ENCODE measurements around the gene ACAA1. TPM values are rescaled to one million over a fixed set of nuclear protein-coding genes. Genes with fewer than 3 reads are reported as not detected.

The ACAA1 gene
- total RNA-seq, 5 donors from 2014 or later (not counting 1 experiment from before 2014, with no cell fraction given) = 70.7 to 97.1 (median 90.8) TPM

- ATAC-seq (replicated peaks in 1 of 4) (no peak), DNase-seq (no peak)
- Histone ChIP-seq H3K4me1 (ENCODE audit: control insufficient read depth in 1 of 2, extremely low read depth in 1 of 2, insufficient read depth in 2 of 2, low read length in 2 of 2) (peaks cover 12 to 33% of the 10 kb centered on the region in 2 experiments), H3K27ac (ENCODE audit: low read length) (no peak overlapping the region), H3K4me3 (ENCODE audit: control insufficient read depth in 1 of 2, extremely low read depth in 1 of 2, low read length in 1 of 2) (no peak overlapping the region), H3K9me3 (peaks cover 6% of the 10 kb centered on the region), H3K27me3 (replicated peaks in 1 of 2; ENCODE audit: control insufficient read depth in 2 of 2, extremely low read depth in 1 of 2, insufficient read depth in 2 of 2, low read length in 1 of 2) (no peaks in the 10 kb centered on the region), H3K36me3 (ENCODE audit: control insufficient read depth in 2 of 2, extremely low read depth in 1 of 2, insufficient read depth in 1 of 2, low read length in 1 of 2) (peaks cover 4 to 22% of the 10 kb centered on the region in 2 donors)
- no peaks in the 10 kb centered on the region for H3K27me3 Mint-ChIP-seq
- peaks cover 16% of the 10 kb centered on the region for H3K36me3 Mint-ChIP-seq
- CTCF ChIA-PET = no interaction called here
- WGBS (ENCODE audit: insufficient coverage) = 80% methylated on average over 1 of the region's 1 CpG
- POLR2A ChIA-PET = no interaction called here
- no peak overlapping the region for H3K27ac Mint-ChIP-seq
- H3K4me3 Mint-ChIP-seq = no peak overlapping the region
- peaks cover 0 to 20% (median 11%) of the 10 kb centered on the region in 3 donors for H3K9me3 Mint-ChIP-seq
- peaks cover 31 to 41% (median 32%) of the 10 kb centered on the region in 3 donors for H3K4me1 Mint-ChIP-seq
These were observed 6.0 kb upstream of the ACAA1 start for GRCh38 chr3:38142959-38143358.

DNA sequence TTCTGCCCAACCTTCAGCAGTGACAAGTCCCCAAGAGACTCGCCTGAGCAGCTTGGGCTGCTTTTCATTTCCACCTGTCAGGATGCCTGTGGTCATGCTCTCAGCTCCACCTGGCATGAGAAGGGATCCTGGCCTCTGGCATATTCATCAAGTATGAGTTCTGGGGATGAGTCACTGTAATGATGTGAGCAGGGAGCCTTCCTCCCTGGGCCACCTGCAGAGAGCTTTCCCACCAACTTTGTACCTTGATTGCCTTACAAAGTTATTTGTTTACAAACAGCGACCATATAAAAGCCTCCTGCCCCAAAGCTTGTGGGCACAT lies 5.0 kb upstream of the ACAA1 start:
- no peaks in the 10 kb centered on the region for H3K27me3 Mint-ChIP-seq
- Histone ChIP-seq H3K27me3 (replicated peaks in 1 of 2; ENCODE audit: control insufficient read depth in 2 of 2, extremely low read depth in 1 of 2, insufficient read depth in 2 of 2, low read length in 1 of 2) (no peaks in the 10 kb centered on the region), H3K36me3 (ENCODE audit: control insufficient read depth in 2 of 2, extremely low read depth in 1 of 2, insufficient read depth in 1 of 2, low read length in 1 of 2) (peaks cover 4 to 22% of the 10 kb centered on the region in 2 donors), H3K9me3 (peaks cover 5% of the 10 kb centered on the region), H3K27ac (ENCODE audit: low read length) (no peak overlapping the region), H3K4me1 (ENCODE audit: control insufficient read depth in 1 of 2, extremely low read depth in 1 of 2, insufficient read depth in 2 of 2, low read length in 2 of 2) (peaks cover 16 to 41% of the 10 kb centered on the region in 2 experiments), H3K4me3 (ENCODE audit: control insufficient read depth in 1 of 2, extremely low read depth in 1 of 2, low read length in 1 of 2) (no peak overlapping the region)
- no peak overlapping the region for H3K4me3 Mint-ChIP-seq
- 93% methylated on average over 2 of the region's 2 CpGs for WGBS (ENCODE audit: insufficient coverage)
- H3K36me3 Mint-ChIP-seq = peaks cover 16% of the 10 kb centered on the region
- peaks cover 0 to 15% (median 9%) of the 10 kb centered on the region in 3 donors for H3K9me3 Mint-ChIP-seq
- peak overlapping the region in 1 of 2 donors; percentile 55 for H3K27ac Mint-ChIP-seq
- POLR2A ChIA-PET = interaction anchor here in 1 of 2 donors (0.6 to 1.1 kb wide), 2 partner anchors 16 to 145 kb away, joined by 5 to 6 read pairs; no protein-coding TSS in a partner anchor
- CTCF ChIA-PET = interaction anchor here in 1 of 2 donors (0.6 kb wide), 1 partner anchor 16 kb away, joined by 3 read pairs; no protein-coding TSS in a partner anchor
- H3K4me1 Mint-ChIP-seq = peaks cover 34 to 43% (median 37%) of the 10 kb centered on the region in 3 donors
- ATAC-seq (replicated peaks in 1 of 4) (no peak), DNase-seq (no peak)

DNA sequence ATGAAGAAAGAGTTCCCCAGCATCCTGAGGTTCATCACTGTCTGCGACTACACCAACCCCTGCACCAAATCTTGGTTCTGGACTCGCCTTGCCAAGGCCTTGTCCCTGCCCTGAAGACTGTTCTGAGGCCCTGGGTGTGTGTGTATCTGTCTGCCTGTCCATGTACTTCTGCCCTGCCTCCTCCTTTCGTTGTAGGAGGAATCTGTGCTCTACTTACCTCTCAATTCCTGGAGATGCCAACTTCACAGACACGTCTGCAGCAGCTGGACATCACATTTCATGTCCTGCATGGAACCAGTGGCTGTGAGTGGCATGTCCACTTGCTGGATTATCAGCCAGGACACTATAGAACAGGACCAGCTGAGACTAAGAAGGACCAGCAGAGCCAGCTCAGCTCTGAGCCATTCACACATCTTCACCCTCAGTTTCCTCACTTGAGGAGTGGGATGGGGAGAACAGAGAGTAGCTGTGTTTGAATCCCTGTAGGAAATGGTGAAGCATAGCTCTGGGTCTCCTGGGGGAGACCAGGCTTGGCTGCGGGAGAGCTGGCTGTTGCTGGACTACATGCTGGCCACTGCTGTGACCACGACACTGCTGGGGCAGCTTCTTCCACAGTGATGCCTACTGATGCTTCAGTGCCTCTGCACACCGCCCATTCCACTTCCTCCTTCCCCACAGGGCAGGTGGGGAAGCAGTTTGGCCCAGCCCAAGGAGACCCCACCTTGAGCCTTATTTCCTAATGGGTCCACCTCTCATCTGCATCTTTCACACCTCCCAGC lies 4.4 kb upstream of the ACAA1 start:
- H3K36me3 Mint-ChIP-seq = peaks cover 16% of the 10 kb centered on the region
- peaks cover 4 to 22% of the 10 kb centered on the region in 2 donors for H3K36me3 ChIP-seq (ENCODE audit: control insufficient read depth in 2 of 2, extremely low read depth in 1 of 2, insufficient read depth in 1 of 2, low read length in 1 of 2)
- DNase-seq (no peak), ATAC-seq (replicated peaks in 1 of 4) (no peak)
- POLR2A ChIA-PET = interaction anchor here in 1 of 2 donors (0.6 to 1.1 kb wide), 2 partner anchors 17 to 144 kb away, joined by 5 to 6 read pairs; no protein-coding TSS in a partner anchor
- H3K27me3 ChIP-seq (replicated peaks in 1 of 2; ENCODE audit: control insufficient read depth in 2 of 2, extremely low read depth in 1 of 2, insufficient read depth in 2 of 2, low read length in 1 of 2) = no peaks in the 10 kb centered on the region
- H3K9me3 Mint-ChIP-seq = peaks cover 0 to 10% (median 7%) of the 10 kb centered on the region in 3 donors
- H3K27ac ChIP-seq (ENCODE audit: low read length) = no peak overlapping the region
- peaks cover 2% of the 10 kb centered on the region for H3K9me3 ChIP-seq
- H3K4me1 ChIP-seq (ENCODE audit: control insufficient read depth in 1 of 2, extremely low read depth in 1 of 2, insufficient read depth in 2 of 2, low read length in 2 of 2) = peaks cover 16 to 43% of the 10 kb centered on the region in 2 experiments
- H3K27ac Mint-ChIP-seq = peak overlapping the region; percentile 55 to 65
- H3K4me3 ChIP-seq (ENCODE audit: control insufficient read depth in 1 of 2, extremely low read depth in 1 of 2, low read length in 1 of 2) = no peak overlapping the region
- WGBS (ENCODE audit: insufficient coverage) = 96% methylated on average over 4 of the region's 7 CpGs
- H3K27me3 Mint-ChIP-seq = no peaks in the 10 kb centered on the region
- peak overlapping the region; percentile 48 to 96 (median 89) for H3K4me3 Mint-ChIP-seq
- H3K4me1 Mint-ChIP-seq = peaks cover 35 to 43% (median 37%) of the 10 kb centered on the region in 3 donors
- CTCF ChIA-PET = no interaction called here

GRCh38 chr3:38140326-38141172 lies 3.6 kb upstream of the ACAA1 start:
- DNase-seq (no peak), ATAC-seq (replicated peaks in 1 of 4) (no peak)
- Mint-ChIP-seq H3K36me3 (peaks cover 16% of the 10 kb centered on the region), H3K4me1 (peaks cover 44 to 51% (median 45%) of the 10 kb centered on the region in 3 donors), H3K4me3 (peak overlapping the region; percentile 89 to 97 (median 96)), H3K27ac (peak overlapping the region; percentile 32 to 100), H3K9me3 (peaks cover 0 to 2% (median 2%) of the 10 kb centered on the region in 3 donors), H3K27me3 (no peaks in the 10 kb centered on the region)
- Histone ChIP-seq H3K36me3 (ENCODE audit: control insufficient read depth in 2 of 2, extremely low read depth in 1 of 2, insufficient read depth in 1 of 2, low read length in 1 of 2) (peaks cover 4 to 22% of the 10 kb centered on the region in 2 donors), H3K9me3 (no peaks in the 10 kb centered on the region), H3K27ac (ENCODE audit: low read length) (no peak overlapping the region), H3K4me3 (ENCODE audit: control insufficient read depth in 1 of 2, extremely low read depth in 1 of 2, low read length in 1 of 2) (no peak overlapping the region), H3K27me3 (replicated peaks in 1 of 2; ENCODE audit: control insufficient read depth in 2 of 2, extremely low read depth in 1 of 2, insufficient read depth in 2 of 2, low read length in 1 of 2) (no peaks in the 10 kb centered on the region), H3K4me1 (ENCODE audit: control insufficient read depth in 1 of 2, extremely low read depth in 1 of 2, insufficient read depth in 2 of 2, low read length in 2 of 2) (peaks cover 16 to 51% of the 10 kb centered on the region in 2 experiments)
- ChIA-PET CTCF (interaction anchor here (0.6 to 0.8 kb wide), 3 partner anchors 23 to 1239 kb away, joined by 3 to 5 read pairs (median 4); partner anchors contain the start of gene OXSR1 (in 1 of the 2)), POLR2A (interaction anchor here (0.5 to 1.5 kb wide), 3 partner anchors 24 to 26 kb away, joined by 4 to 7 read pairs (median 5); partner anchors contain the start of gene OXSR1 (in 1 of the 2))
- WGBS (ENCODE audit: insufficient coverage) = 99% methylated on average over 11 of the region's 13 CpGs

DNA sequence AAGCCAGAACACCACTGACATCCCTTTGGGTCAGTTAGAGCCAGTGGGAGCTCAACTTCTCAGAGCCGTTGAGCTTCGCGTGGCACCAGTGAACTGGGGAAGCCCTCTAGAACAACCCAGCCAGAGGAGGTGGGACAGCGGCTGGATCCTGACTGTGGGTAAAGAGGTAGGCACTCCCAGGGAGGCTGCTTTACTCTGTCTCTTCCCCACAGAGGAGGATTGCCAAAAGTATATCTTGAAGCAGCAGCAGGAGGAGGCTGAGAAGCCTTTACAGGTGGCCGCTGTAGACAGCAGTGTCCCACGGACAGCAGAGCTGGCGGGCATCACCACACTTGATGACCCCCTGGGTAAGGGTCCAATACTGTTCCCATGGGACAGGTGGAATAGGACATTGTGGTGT lies 2.7 kb upstream of the ACAA1 start:
- no peaks in the 10 kb centered on the region for H3K9me3 Mint-ChIP-seq
- ATAC-seq (replicated peaks in 1 of 4) (no peak), DNase-seq (no peak)
- peak overlapping the region; percentile 92 for H3K27ac ChIP-seq (ENCODE audit: low read length)
- peaks cover 52 to 59% (median 54%) of the 10 kb centered on the region in 3 donors for H3K4me1 Mint-ChIP-seq
- H3K36me3 ChIP-seq (ENCODE audit: control insufficient read depth in 2 of 2, extremely low read depth in 1 of 2, insufficient read depth in 1 of 2, low read length in 1 of 2) = peaks cover 4 to 22% of the 10 kb centered on the region in 2 donors
- H3K27me3 ChIP-seq (replicated peaks in 1 of 2; ENCODE audit: control insufficient read depth in 2 of 2, extremely low read depth in 1 of 2, insufficient read depth in 2 of 2, low read length in 1 of 2) = no peaks in the 10 kb centered on the region
- no peaks in the 10 kb centered on the region for H3K9me3 ChIP-seq
- peak overlapping the region; percentile 89 to 97 (median 96) for H3K4me3 Mint-ChIP-seq
- H3K4me3 ChIP-seq (ENCODE audit: control insufficient read depth in 1 of 2, extremely low read depth in 1 of 2, low read length in 1 of 2) = peak overlapping the region; percentile 93 to 98
- H3K36me3 Mint-ChIP-seq = peaks cover 16% of the 10 kb centered on the region
- ChIA-PET CTCF (interaction anchor here in 1 of 2 donors (0.8 kb wide), 1 partner anchor 25 kb away, joined by 4 read pairs; the partner anchor contains the start of gene OXSR1), POLR2A (interaction anchor here in 1 of 2 donors (1.5 kb wide), 1 partner anchor 25 kb away, joined by 7 read pairs; the partner anchor contains the start of gene OXSR1)
- no peaks in the 10 kb centered on the region for H3K27me3 Mint-ChIP-seq
- peak overlapping the region; percentile 99 to 100 for H3K27ac Mint-ChIP-seq
- peaks cover 16 to 59% of the 10 kb centered on the region in 2 experiments for H3K4me1 ChIP-seq (ENCODE audit: control insufficient read depth in 1 of 2, extremely low read depth in 1 of 2, insufficient read depth in 2 of 2, low read length in 2 of 2)
- 96% methylated on average over 4 of the region's 7 CpGs for WGBS (ENCODE audit: insufficient coverage)
